AG04450 (cell line): ENCODE results near the gene PAX7. TPM values are rescaled to one million over a fixed set of nuclear protein-coding genes. Genes with fewer than 3 reads are reported as not detected.
"Not testable (repeated sequence)": the region's sequence is repeated elsewhere in the genome, so short reads cannot be mapped to it uniquely, and the experiment has no call there.

Experiments
- CTCF ChIA-PET: fragments of 300-600, 350-600 bp; formaldehyde crosslinking; extraction: SDS; loops from one replicate; lab custom pipeline; 2022; ENCODE audit warnings: antibody characterized with exemption, inconsistent platforms; lab: Charles Lee
- POLR2A ChIA-PET: fragments of 350-600 bp; formaldehyde crosslinking; extraction: SDS; loops from one replicate; lab custom pipeline; 2021; ENCODE audit warnings: antibody characterized with exemption, inconsistent platforms; lab: Yijun Ruan, JAX
- DNase-seq: peaks from one replicate; pipeline ENCODE4 v3.0.0-alpha.2; 2011; ENCODE audit warnings: low read depth, low spot score
- H3K27ac ChIP-seq: one replicate; pipeline ENCODE4 v1.5.1; 2012; ENCODE audit warnings: low read depth, low read length, control low read depth
- H3K27me3 ChIP-seq: one replicate; pipeline ENCODE4 v1.6.0; 2012; ENCODE audit warnings: low read length; ENCODE audit not compliant: control insufficient read depth, insufficient read depth
- H3K4me3 ChIP-seq: 2 replicates; pipeline ENCODE4 v1.5.1; 2011; ENCODE audit warnings: mild to moderate bottlenecking, low read depth, low read length, control low read depth
- H3K9me3 ChIP-seq: 2 replicates; pipeline ENCODE4 v1.5.1; 2012; ENCODE audit warnings: low read length; ENCODE audit not compliant: control insufficient read depth, insufficient read depth
- polyA plus RNA-seq: library from polyadenylated mRNA; depleted of rRNA; stranded (reverse); fragments of >200 nt; gene quantifications from 2 replicates; pipeline ENCODE4 v1.2.3, GENCODE V29; 2011
- TF ChIP-seq, protein P1 (sequence below): IDR thresholded peaks from 2 replicates; pipeline ENCODE4 v1.5.1; 2011; ENCODE audit warnings: low read depth, low read length, control low read depth, inconsistent platforms

Gene PAX7
- polyA plus RNA-seq, 1 experiment, result not detected

DNA sequence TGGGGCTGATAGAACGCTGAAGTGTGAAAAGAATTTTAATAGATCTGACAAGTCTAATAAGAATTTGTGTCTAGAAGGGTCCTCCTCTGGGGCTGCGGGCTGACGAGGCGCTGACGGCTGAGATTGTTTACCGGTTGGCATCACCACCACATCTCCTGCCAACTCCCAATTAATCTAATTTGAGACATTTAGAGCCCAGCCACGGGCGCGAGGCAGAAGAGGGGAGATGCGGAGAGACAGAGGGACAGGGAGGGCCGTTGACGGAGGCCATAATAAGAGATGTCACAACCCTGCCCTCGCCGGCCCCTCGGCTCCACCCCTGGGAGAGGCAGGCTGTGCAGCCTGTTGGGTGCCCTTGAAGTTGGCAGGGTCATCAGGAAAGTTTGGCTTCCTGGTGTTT is 109.3 kb downstream of the PAX7 start:
- H3K27me3 ChIP-seq, result peaks cover 2% of the 10 kb centered on the region
- ChIA-PET CTCF (no interaction called here), POLR2A (no interaction called here)
- TF ChIP-seq, protein P1, sequence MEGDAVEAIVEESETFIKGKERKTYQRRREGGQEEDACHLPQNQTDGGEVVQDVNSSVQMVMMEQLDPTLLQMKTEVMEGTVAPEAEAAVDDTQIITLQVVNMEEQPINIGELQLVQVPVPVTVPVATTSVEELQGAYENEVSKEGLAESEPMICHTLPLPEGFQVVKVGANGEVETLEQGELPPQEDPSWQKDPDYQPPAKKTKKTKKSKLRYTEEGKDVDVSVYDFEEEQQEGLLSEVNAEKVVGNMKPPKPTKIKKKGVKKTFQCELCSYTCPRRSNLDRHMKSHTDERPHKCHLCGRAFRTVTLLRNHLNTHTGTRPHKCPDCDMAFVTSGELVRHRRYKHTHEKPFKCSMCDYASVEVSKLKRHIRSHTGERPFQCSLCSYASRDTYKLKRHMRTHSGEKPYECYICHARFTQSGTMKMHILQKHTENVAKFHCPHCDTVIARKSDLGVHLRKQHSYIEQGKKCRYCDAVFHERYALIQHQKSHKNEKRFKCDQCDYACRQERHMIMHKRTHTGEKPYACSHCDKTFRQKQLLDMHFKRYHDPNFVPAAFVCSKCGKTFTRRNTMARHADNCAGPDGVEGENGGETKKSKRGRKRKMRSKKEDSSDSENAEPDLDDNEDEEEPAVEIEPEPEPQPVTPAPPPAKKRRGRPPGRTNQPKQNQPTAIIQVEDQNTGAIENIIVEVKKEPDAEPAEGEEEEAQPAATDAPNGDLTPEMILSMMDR, result no peak
- no peak overlapping the region for H3K4me3 ChIP-seq
- no peak for DNase-seq
- no peaks in the 10 kb centered on the region; the same call in 1 of the 2 replicates for H3K9me3 ChIP-seq
- H3K27ac ChIP-seq, result no peak overlapping the region

DNA sequence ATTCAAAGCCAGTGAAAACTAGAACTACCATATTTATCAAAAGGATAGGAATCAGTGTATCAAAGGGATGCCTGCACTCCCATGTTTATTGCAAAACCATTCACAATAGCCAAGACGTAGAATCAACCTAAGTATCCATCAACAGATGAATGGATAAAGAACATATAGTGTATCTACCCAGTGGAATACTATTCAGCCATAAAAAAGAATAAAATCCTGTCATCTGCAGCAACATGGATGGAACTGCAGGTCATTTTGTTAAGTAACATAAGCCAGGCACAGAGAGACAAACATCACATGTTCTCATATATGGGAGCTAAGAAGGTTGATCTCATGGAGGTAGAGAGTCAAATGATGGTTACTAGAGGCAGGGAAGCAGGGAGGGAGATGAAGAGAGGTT is 110.0 kb downstream of the PAX7 start:
- H3K27ac ChIP-seq, result no peak overlapping the region
- H3K27me3 ChIP-seq, result no peaks in the 10 kb centered on the region
- no peaks in the 10 kb centered on the region; the same call in 1 of the 2 replicates for H3K9me3 ChIP-seq
- POLR2A ChIA-PET, result no interaction called here
- TF ChIP-seq, protein P1, result no peak
- DNase-seq, result no peak
- CTCF ChIA-PET, result no interaction called here
- no peak overlapping the region for H3K4me3 ChIP-seq

DNA sequence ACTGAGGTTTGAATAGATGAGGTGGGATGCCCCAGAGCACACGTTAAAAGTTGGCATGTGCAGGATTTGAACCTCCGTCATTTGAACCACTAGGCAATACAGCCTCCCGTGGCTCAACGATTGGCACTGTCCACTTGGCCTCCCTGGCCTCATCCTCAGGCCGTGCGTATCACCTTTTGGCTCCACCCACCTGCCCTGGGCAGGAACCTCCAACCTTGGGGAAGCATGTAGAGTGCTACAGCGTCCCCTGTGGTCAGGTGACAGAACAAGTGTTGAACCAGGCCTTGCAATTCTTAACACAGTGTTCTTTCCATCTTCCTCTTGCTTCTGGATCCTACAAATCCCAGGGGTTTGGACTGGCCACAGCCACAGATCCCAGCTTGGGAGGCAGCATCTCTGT is 112.6 kb downstream of the PAX7 start:
- Histone ChIP-seq H3K4me3 (no peak overlapping the region), H3K9me3 (no peaks in the 10 kb centered on the region), H3K27ac (no peak overlapping the region), H3K27me3 (no peaks in the 10 kb centered on the region)
- ChIA-PET POLR2A (no interaction called here), CTCF (no interaction called here)
- no peak for DNase-seq
- TF ChIP-seq, protein P1, result no peak

DNA sequence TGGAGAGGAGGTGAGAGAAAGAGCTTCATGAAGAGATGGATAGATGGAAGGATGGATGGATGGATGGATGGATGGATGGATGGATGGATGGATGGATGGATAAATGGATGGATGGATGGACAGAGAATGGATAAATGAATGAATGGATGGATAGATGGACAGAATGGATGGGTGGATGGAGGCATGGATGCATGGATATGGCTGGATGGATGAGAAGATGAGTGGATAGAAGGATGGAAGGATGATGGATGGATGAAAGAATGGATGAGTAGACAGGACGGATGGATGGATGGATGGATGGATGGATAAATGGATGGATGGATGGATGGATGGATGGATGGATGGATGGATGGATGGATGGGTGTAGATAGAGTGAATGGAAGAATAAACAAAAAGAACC is 113.7 kb downstream of the PAX7 start:
- H3K4me3 ChIP-seq, DNase-seq, CTCF ChIA-PET, H3K27me3 ChIP-seq, H3K9me3 ChIP-seq, H3K27ac ChIP-seq, POLR2A ChIA-PET: not testable (repeated sequence)

DNA sequence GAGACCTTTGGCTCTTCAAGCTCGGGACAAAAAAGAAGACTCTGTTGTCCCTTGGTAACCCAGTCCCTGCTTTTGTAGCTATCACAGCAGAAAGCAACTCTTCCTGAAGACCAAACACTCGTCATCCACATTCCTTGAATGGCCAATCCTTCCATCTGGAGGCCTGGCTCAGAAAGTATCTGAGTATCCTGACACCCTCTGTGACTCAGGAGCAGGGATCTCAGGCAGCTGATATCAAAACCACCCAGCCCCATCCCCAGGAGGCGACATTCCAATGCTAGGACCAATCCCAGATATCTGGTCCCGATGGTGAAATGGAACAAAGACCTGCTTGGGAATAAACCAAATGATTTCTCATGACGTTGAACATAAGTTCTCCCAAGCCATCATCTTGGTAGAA is 116.3 kb downstream of the PAX7 start:
- no peak overlapping the region for H3K4me3 ChIP-seq
- ChIA-PET POLR2A (no interaction called here), CTCF (no interaction called here)
- no peak for DNase-seq
- TF ChIP-seq, protein P1, result no peak
- H3K27me3 ChIP-seq, result no peaks in the 10 kb centered on the region
- no peaks in the 10 kb centered on the region for H3K9me3 ChIP-seq
- H3K27ac ChIP-seq, result no peak overlapping the region

DNA sequence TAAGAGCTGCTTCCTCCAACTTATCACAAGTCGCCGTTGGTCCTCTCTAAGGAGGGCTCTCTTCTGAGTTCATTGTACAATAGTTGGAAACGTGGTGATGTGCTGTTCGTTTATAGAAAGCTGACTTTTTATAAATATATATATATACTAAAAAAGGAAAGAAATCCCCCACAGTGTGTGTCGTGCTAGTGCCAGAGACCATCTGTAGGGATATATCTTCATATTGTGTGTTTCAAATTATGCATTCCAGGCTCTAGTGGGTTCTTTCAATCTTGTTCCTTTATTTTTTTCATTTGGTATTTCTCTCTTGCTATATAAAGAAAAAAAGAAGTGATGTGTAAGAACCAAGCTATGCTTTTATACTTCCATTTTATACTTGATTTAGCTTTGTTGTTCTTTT is 117.0 kb downstream of the PAX7 start:
- DNase-seq, result no peak
- TF ChIP-seq, protein P1, result no peak
- ChIA-PET POLR2A (no interaction called here), CTCF (no interaction called here)
- no peak overlapping the region for H3K27ac ChIP-seq
- H3K27me3 ChIP-seq, result no peaks in the 10 kb centered on the region
- no peak overlapping the region for H3K4me3 ChIP-seq
- H3K9me3 ChIP-seq, result no peaks in the 10 kb centered on the region
